Body of pancreas (tissue), 4 donors: ENCODE data around the gene DNAJB6. TPM values are rescaled to one million over a fixed set of nuclear protein-coding genes. Genes with fewer than 3 reads are reported as not detected.

ENCODE experiments used
- ATAC-seq: fragments of 150-250 bp; one replicate; pipeline ENCODE4 v1.9.1; 2016
- DNase-seq, 4 donors: peaks; one replicate each; pipeline ENCODE4 v3.0.0-alpha.2; 2019
- H3K27ac ChIP-seq, 4 donors: fragments of 200-600 bp; sonication (generic); 1 replicate in 3 of 4; 2 replicates in 1 of 4; pipeline versions ENCODE4 v1.5.1 to v1.6.1; 2016 to 2019; ENCODE audit warnings: mild to moderate bottlenecking in 1 of 4, mixed read lengths in 1 of 4, moderate library complexity in 1 of 4
- H3K27me3 ChIP-seq, 2 donors: fragments of 200-600 bp; sonication (generic); one replicate each; pipeline ENCODE4 v1.6.0; 2016; ENCODE audit warnings: mild to moderate bottlenecking in 1 of 2
- H3K36me3 ChIP-seq, 2 donors: fragments of 200-600 bp; sonication (generic); replicated peaks in 1 of 2; 2 replicates each; pipeline ENCODE4 v1.5.1; 2016; ENCODE audit warnings: low read depth in 2 of 2; ENCODE audit not compliant: insufficient read depth in 1 of 2
- H3K4me1 ChIP-seq: fragments of 200-600 bp; sonication (generic); one replicate; pipeline ENCODE4 v1.6.0; 2016
- H3K4me3 ChIP-seq, 2 donors: fragments of 200-600 bp; sonication (generic); 1 replicate in 1 of 2; 2 replicates in 1 of 2; pipeline ENCODE4 v1.5.1; 2016 to 2019
- H3K9me3 ChIP-seq, 3 donors: fragments of 200-600 bp; sonication (generic); 1 replicate in 2 of 3; 2 replicates in 1 of 3; pipeline ENCODE4 v1.5.1; 2016
- CTCF ChIP-seq, 7 experiments: fragments of 450-650 bp in 4 of 7; fragments of 200-600 bp in 3 of 7; sonication (generic) in 3 of 7; IDR thresholded peaks; one replicate each; pipeline ENCODE4 v1.5.1; 2016 to 2019; ENCODE audit warnings: antibody characterized with exemption in 7 of 7
- POLR2A ChIP-seq, 3 donors: fragments of 450-650 bp; IDR thresholded peaks; one replicate each; pipeline ENCODE4 v1.6.1; 2016; ENCODE audit warnings: antibody characterized with exemption in 3 of 3, mild to moderate bottlenecking in 2 of 3
- WGBS, 2 donors: methylation state at CpG; one replicate each; pipeline ENCODE4 v1.1.5; 2017; 5-methylcytosine and 5-hydroxymethylcytosine counted together
- intact Hi-C: fragments of 100-400 bp; cut with DNase I; formaldehyde crosslinking; loops from one replicate; pipeline ENCODE4 v1.15.1; 2023
- total RNA-seq, 2 donors: library from RNA; depleted of rRNA; stranded (reverse); fragments of >200 nt; gene quantifications; one replicate each; pipeline ENCODE4 v1.1.0, GENCODE V29; 2016

DNAJB6 gene
- total RNA-seq, 2 donors from 2014 or later, result 26.5 to 32.0 TPM

DNA sequence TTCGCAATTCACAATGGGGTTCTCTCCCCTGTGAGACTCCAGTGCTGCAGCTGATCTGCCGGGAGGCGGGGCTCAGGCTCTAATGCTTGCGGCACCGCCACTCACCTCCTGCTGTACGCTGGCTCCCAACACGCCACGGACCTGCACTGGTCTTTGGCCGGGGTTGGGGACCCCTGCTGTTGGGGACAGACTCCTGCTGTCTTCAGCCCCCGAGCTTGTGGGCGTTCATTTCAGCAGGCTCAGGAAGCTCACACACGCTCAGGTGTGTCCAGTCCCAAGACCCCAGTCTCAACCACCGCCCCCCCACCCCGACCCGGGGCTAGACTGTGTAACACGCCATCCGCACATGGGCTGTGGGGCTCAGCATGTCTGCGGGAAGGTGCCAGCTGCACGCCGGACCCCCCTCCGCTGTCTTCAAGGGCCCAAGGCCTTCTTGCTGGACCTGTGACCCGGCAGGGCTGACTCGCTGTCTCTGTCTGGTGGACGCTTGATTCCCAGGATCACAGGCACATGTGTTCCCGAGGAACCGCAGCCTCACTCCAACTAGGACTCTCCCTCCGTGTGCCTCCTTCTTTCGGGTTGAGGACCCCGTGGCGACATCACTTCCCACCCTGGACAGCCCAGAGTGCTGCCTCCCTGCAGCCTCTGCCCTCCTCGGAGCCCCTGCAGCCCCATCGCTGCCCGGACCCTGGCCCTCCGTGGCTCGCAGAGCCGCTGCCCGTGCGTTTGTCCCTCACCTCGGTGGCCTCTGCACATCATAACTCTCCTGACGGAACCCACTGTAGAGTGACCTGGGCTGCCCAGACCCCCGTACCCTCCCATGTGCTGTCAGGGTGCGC lies 106.4 kb downstream of the DNAJB6 start:
- Histone ChIP-seq H3K27ac (no peak overlapping the region), H3K4me3 (no peak overlapping the region), H3K4me1 (no peaks in the 10 kb centered on the region), H3K27me3 (no peaks in the 10 kb centered on the region), H3K9me3 (no peaks in the 10 kb centered on the region), H3K36me3 (no peaks in the 10 kb centered on the region)
- intact Hi-C loops, result no loop called here
- DNase-seq (no peak), ATAC-seq (no peak)
- WGBS, 2 donors, result 79 to 82% methylated on average over 24 to 42 of the region's 42 CpGs
- TF ChIP-seq CTCF (IDR thresholded peaks at IDR 0.05) (no peak), POLR2A (IDR thresholded peaks at IDR 0.05) (no peak)

- Histone ChIP-seq H3K4me3 (no peak overlapping the region), H3K27ac (no peak overlapping the region), H3K4me1 (no peaks in the 10 kb centered on the region), H3K27me3 (no peaks in the 10 kb centered on the region), H3K9me3 (no peaks in the 10 kb centered on the region), H3K36me3 (no peaks in the 10 kb centered on the region)
- intact Hi-C loops, result no loop called here
- TF ChIP-seq CTCF (IDR thresholded peaks at IDR 0.05) (no peak), POLR2A (IDR thresholded peaks at IDR 0.05) (no peak)
- no peak for DNase-seq
- 78 to 79% methylated on average over 16 to 27 of the region's 27 CpGs for WGBS, 2 donors
- ATAC-seq, result no peak
These were observed 107.4 kb downstream of the DNAJB6 start for GRCh38 chr7:157444011-157444842.

DNA sequence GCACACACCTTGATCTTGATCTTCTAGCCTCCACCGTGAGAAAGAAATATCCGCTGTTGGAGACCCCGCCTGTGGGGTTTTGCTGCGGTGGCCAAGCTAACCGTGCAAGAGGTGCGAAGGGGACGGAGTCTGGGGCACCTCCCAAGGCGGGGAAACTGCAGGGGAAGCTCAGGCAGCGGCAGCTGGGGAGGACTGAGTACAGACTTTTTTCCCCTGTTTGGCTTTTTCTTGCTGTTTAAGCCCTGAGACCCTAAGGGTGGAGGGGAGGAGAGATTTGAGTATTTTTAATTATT lies 108.0 kb downstream of the DNAJB6 start:
- DNase-seq (no peak), ATAC-seq (no peak)
- no peak overlapping the region for H3K4me3 ChIP-seq
- H3K27me3 ChIP-seq, result no peaks in the 10 kb centered on the region
- 73% methylated on average over 9 of the region's 9 CpGs for WGBS, 2 donors
- TF ChIP-seq CTCF (IDR thresholded peaks at IDR 0.05) (no peak), POLR2A (IDR thresholded peaks at IDR 0.05) (no peak)
- no peaks in the 10 kb centered on the region for H3K9me3 ChIP-seq
- no peaks in the 10 kb centered on the region for H3K36me3 ChIP-seq
- no peak overlapping the region for H3K27ac ChIP-seq
- H3K4me1 ChIP-seq, result no peaks in the 10 kb centered on the region
- intact Hi-C loops, result no loop called here

- no peak overlapping the region for H3K4me3 ChIP-seq
- no peak for ATAC-seq
These were observed 108.6 kb downstream of the DNAJB6 start for GRCh38 chr7:157445246-157445955.

More at GRCh38 chr7:157445246-157445955, 108.6 kb downstream of the DNAJB6 start:
- WGBS, 2 donors, result 50 to 77% methylated on average over 6 to 15 of the region's 16 CpGs
- no peak for DNase-seq
- Histone ChIP-seq H3K9me3 (no peaks in the 10 kb centered on the region), H3K36me3 (no peaks in the 10 kb centered on the region), H3K27ac (no peak overlapping the region), H3K4me1 (no peaks in the 10 kb centered on the region), H3K27me3 (no peaks in the 10 kb centered on the region)
- intact Hi-C loops, result no loop called here
- no peak for TF ChIP-seq POLR2A (IDR thresholded peaks at IDR 0.05)
- TF ChIP-seq CTCF (IDR thresholded peaks at IDR 0.05), result no peak
